Measurements from ENCODE around the gene USP38.

DNA sequence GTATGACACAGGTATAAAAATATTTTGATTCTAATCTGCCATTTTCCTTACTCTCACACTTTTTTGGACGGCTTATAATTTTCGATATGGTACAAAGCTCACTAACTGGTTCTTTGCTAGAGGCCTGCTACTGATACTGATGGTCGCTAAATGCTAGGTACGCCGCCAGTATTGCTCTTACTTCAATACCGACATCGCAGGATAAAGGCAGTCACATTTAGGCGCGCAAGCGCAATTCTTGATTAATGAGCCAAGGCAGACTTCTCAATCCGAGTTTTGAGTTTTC lies 557 bp upstream of the USP38 start:
- TF ChIP-seq, protein P1, sequence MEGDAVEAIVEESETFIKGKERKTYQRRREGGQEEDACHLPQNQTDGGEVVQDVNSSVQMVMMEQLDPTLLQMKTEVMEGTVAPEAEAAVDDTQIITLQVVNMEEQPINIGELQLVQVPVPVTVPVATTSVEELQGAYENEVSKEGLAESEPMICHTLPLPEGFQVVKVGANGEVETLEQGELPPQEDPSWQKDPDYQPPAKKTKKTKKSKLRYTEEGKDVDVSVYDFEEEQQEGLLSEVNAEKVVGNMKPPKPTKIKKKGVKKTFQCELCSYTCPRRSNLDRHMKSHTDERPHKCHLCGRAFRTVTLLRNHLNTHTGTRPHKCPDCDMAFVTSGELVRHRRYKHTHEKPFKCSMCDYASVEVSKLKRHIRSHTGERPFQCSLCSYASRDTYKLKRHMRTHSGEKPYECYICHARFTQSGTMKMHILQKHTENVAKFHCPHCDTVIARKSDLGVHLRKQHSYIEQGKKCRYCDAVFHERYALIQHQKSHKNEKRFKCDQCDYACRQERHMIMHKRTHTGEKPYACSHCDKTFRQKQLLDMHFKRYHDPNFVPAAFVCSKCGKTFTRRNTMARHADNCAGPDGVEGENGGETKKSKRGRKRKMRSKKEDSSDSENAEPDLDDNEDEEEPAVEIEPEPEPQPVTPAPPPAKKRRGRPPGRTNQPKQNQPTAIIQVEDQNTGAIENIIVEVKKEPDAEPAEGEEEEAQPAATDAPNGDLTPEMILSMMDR (IDR thresholded peaks at IDR 0.05), result peak in 1 of 3 donors; percentile 14
- no peak for TF ChIP-seq POLR2A (IDR thresholded peaks at IDR 0.05)
- TF ChIP-seq POLR2AphosphoS5 (IDR thresholded peaks at IDR 0.05), result no peak
